HEK293T (cell line): ENCODE data around the gene PNMA8B.

Experiments
- ELF4 ChIP-seq: fragments of 450-650 bp; IDR thresholded peaks from 2 replicates; pipeline ENCODE4 v1.6.1; 2017; ENCODE audit warnings: antibody characterized with exemption
- FOXA1 ChIP-seq: fragments of 450-650 bp; IDR thresholded peaks from 2 replicates; pipeline ENCODE4 v1.6.1; 2016; ENCODE audit warnings: mild to moderate bottlenecking
- FOXK2 ChIP-seq: fragments of 450-650 bp; IDR thresholded peaks from 2 replicates; pipeline ENCODE4 v1.6.1; 2016; ENCODE audit warnings: mild to moderate bottlenecking

GRCh38 chr19:46494941-46495785 is 504 bp downstream of the PNMA8B start:
- TF ChIP-seq ELF4 (no peak), FOXA1 (no peak), FOXK2 (no peak)
